HG02678 (cell line): ENCODE measurements around the gene B4GALT7.
"Not testable (repeated sequence)": the region's sequence is repeated elsewhere in the genome, so short reads cannot be mapped to it uniquely, and the experiment has no call there.

Source experiments
- ATAC-seq: cut with Tn5 transposase; IDR thresholded peaks from one replicate; pipeline ENCODE4 v1.9.1; 2021; ENCODE audit warnings: mild to moderate bottlenecking, moderate library complexity; ENCODE audit not compliant: unreplicated experiment

The B4GALT7 gene, protein sequence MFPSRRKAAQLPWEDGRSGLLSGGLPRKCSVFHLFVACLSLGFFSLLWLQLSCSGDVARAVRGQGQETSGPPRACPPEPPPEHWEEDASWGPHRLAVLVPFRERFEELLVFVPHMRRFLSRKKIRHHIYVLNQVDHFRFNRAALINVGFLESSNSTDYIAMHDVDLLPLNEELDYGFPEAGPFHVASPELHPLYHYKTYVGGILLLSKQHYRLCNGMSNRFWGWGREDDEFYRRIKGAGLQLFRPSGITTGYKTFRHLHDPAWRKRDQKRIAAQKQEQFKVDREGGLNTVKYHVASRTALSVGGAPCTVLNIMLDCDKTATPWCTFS

DNA sequence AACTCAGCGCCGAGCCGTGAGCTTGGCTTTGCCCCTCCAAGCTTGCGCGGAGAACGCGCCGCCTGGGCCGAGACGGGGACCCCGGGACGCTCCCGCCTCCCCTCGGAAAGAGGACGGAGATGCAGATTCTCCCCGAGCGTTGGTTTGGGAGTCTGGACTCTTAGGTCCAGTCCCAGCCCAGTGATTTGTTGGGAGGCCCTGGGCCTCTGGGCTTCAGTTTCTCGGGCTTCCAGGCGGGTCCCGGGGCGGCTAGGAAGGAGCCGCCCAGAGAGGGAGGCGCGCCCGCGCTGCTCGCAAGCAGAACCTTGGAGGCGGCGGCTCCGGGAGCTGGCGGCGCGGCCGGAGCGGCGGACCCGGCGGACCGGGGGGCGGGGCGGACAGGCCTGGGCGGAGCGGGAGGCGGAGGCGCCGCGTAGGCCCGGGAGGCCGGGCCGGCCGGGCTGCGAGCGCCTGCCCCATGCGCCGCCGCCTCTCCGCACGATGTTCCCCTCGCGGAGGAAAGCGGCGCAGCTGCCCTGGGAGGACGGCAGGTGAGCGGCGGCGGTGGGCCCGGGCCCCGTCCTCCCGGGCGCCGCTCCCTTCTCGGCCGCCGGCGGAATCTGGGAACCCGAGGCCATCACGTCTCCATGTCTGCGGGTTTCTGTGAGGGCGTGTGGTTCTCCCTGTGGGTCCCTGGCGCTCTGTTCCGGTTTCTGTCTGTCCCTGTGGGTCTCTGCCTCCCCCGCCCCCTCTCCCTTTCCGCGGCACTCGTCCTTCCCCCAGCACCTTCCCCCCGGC, at the start of gene B4GALT7:
Gene B4GALT7, plus strand, starts transcription at position 402 of the 777 bp plus-strand sequence. Its CDS starts 79 bp downstream, at position 481.
- peak; percentile 90 for ATAC-seq

DNA sequence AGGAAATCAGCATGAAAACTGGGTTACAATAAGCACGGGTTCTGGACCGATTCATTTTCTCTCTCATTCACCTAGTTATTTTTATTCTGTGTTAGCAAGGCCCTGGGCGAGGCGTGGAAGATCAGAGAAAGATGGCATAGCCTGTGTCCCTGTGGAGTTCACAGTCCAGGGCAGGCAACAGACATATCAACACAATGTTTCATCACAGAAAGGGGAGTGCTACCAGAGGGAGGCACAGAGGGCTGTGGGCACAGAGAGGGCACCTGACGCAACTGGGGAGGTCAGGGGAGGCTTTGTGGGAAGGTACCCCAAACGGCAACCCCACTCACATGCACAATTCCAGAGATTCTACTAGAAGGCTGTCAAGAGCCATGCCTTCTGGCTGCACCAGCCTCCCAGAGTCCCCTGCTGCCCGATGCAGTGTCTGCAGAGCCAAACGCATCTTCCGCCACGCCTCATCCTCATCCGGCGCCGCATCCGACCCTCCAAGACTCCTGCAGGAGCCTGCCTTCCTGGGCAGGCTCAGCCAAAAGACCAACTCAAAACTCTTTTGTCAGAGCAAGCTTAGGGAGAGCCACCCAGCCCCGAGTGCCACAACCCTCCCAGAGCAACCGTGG, 47.0 kb upstream of the B4GALT7 start:
- no peak for ATAC-seq

DNA sequence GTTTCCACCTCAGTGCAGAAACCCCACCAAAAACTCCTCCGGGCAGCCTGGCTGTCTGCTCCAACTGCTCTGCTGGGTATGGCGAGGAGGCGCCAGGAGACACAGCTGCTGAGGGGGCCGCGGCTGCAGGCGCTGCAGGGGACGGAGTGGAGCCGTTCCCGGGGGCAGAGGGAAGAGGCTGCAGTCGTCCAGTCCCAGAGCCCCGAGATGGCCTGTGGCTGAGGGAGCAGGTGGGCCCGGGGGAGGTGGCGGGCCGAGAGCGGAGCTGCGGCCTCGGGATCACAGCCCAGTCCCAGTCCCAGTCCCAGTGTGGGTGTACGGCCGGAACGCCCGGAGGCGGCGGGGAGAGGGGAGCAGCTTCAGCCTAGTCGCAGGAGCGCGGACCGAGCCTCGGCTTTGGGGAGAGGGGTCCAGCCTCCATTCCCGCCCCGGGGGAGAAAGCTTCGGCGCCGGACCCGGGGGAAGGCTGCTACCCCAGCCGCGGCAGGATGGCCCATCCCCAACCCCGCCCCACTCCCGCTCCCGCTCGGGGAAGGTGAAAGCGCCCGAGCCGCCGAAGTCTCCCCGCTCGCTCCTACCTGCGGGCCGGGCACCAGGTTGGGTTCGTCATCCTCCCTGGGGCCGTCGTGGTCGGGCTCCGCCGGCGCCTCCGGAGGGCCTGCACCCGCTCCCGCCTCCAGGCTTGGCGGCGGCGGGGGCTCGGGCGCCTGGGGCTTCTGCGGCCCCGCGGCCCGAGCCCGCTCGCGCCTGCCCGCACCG, 46.1 kb upstream of the B4GALT7 start:
- ATAC-seq = peak; percentile 40

DNA sequence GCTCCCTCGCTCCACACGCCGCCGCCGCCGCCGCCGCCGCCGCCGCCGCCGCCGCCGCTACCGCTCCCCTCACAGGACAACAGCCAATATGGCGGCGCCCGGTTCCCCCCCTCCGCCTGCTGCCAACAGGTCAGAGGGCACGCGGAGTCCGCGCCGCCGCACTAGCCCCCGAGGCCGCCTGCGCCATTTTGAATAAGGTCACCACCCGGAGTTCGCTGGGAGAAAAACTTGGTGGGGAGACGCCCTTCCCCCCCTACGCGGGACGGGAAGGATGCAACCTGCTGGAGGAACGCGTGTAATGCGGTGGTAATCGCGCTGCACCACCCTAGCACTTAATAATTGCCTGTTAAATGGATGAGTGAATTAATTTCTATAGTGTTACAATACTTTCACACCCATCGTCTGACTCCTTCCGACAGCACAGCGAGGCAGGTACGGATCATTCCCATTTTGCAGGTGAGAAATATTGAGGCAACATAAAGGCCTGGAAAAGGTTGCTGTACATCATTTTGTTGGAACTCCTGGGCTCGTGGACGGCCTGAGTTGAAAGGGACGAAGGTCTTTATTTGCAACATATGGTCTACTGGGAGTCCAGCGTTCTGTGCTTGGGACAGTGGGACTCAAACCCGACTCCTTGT, 45.3 kb upstream of the B4GALT7 start, which contains the start of gene FAM193B:
Gene FAM193B, minus strand, starts transcription at position 90 of the 638 bp plus-strand sequence. CDS start 105 bp downstream, outside the sequence.
- peak; percentile 91 for ATAC-seq

DNA sequence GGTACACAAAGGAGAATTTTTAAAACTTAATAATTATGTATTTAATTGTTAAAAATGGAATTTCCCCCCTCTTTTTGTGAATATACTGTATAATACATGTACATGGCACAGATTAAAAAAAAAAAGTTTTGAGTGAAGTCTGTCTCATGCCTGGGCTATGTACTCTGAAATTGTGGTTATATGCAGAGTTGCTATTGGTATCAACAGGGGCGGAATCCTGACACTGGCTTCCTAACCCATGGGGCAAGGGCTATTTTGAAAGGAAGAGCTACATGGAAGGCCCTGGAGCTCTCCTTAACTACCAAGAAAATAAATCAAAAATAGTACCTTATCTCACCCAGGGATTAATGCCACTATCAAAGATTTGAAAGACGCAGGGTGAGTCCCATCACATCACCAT, 44.7 kb upstream of the B4GALT7 start:
- no peak for ATAC-seq

DNA sequence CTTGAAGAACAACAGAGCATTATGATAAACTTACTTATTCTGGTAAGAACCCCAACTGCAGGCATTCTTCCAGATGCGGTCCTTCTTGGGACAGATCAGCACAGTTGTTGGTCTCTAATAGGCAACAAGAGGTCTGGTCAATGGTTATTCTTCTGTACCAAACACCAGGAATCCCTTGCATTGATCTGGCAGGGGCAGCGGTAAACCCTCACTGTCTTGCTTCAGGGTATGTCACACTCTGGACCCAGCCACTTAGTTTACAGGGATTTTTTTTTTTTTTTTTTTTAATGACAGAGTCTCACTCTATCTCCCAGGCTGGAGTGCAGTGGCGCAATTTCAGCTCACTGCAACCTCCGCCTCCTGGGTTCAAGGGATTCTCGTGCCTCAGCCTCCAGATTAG, 44.3 kb upstream of the B4GALT7 start:
- ATAC-seq = no peak

DNA sequence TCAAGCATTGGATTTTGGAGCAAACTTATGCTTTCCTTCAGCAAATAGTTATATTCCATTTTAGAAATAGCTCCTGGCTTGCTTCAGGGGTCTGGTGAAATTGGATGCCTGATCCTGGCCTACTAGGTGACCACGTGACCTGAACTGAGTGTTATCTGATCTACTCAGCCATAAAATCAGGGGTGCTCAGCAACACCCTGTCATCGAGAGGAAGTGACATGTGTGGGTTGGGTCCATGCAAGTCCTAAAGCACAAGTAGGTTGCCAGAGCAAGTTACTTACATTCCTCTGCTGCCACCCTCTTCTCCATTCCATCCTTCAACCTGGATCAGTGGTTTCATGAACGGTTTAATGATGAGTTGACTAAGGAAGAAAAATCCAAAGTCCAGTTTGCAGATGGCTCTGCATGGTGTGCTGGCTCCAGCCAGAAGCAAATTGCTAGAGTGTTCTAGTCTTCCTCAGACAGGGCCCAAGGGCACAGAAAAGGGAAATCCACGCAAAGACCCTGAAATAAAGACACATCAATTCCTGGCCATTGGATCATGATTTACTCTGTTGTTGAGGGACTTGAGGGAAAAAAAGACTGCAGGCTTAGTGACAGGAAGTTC, 42.8 kb upstream of the B4GALT7 start:
- no peak for ATAC-seq

DNA sequence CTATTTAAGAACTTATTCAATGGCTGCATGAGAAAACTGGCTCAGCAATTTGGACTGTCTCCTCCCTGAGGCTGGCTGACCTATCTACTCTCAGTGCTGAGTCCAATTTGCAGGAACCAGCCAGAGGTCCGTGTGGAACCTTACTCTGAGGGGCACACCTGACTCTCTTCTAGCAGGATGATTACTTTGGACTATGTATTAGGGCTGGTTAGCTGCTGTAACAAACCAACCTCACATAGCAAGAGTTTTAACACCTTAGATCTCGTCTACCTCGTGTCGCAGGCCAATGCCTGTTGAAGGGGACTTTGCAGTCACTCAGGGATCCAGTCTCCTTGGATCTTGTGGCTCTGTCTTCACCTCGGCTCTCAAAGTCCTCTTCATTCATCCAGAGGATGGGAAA, 42.1 kb upstream of the B4GALT7 start:
- no peak for ATAC-seq

DNA sequence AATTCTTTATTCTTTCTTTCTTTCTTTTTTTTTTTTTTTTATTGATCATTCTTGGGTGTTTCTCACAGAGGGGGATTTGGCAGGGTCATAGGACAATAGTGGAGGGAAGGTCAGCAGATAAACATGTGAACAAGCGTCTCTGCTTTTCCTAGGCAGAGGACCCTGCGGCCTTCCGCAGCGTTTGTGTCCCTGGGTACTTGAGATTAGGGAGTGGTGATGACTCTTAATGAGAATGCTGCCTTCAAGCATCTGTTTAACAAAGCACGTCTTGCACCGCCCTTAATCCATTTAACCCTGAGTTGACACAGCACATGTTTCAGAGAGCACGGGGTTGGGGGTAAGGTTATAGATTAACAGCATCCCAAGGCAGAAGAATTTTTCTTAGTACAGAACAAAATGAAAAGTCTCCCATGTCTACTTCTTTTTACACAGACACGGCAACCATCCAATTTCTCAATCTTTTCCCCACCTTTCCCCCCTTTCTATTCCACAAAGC, 40.4 kb upstream of the B4GALT7 start:
- ATAC-seq = not testable (repeated sequence)

DNA sequence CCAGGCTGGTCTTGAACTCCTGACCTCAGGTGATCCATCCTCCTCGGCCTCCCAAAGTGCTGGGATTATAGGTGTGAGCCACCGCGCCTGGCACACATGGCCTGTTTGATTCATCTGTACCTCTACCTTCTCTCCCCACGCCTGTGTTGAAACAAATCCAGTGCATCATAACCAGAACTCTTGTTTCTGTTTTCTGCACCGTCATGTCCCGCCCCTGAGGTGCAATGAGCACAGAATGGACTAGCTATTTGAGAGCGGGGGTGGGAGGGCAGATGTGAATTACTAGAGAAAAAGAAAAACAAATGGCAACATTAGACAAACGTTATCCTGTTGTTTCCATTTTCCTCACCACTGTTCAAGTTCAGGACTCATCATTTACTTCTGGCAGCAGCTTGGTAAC, 34.9 kb upstream of the B4GALT7 start:
- no peak for ATAC-seq

DNA sequence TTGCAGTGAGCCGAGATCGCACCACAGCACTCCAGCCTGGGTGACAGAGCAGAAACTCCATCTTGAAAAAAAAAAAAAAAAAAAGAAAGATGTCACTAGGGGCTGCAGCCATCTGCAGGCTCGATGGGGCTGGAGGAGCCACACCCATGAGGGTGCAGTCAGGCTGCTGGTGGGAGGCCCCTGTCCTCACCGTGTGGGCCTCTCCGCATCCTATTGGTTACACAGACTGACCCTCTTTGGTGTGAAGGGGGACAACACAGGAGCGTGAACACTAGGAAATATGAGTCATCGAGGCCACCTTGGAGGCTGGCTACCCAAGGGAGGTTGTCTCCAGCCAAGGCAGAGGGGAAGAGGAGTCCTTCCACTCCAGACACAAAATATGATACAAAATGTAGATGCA, 31.6 kb upstream of the B4GALT7 start:
- no peak for ATAC-seq

DNA sequence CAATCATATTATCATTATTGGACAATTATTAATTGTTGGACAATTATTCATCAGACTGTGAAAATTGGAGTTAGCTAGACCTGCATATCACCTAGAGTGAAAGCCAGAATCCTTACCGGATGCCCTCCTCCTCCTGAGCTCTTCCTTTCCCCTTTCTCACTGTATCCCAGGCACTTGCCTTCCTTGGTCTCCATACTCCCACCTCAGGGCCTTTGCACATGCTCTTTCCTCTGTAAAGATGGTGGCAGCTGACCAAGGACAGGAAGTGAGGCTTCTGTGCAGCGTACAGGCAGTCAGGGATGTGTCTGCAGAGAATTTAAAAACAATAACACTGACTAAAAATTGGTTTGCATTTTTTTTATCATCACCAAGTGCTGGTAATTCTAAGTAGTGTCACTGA, 30.0 kb upstream of the B4GALT7 start:
- no peak for ATAC-seq

DNA sequence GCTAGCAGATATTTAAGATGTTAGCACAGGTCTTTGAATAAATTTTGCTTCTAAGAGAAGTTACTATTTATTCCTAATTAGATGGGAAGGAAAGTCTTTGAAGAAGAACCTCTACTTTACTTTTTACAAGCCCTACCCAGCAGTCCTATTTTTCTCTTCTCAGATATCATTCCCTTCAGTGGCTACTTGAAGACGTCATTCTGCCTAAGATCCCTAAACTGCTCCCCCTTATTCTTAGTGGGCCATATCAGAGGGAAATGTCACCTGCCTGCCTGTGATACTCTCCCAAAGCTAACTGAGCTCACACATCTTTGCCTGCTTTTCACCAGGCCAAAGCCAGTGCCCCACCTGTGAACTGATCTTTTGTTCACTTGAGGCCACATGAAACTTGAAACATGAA, 24.4 kb upstream of the B4GALT7 start:
- no peak for ATAC-seq

DNA sequence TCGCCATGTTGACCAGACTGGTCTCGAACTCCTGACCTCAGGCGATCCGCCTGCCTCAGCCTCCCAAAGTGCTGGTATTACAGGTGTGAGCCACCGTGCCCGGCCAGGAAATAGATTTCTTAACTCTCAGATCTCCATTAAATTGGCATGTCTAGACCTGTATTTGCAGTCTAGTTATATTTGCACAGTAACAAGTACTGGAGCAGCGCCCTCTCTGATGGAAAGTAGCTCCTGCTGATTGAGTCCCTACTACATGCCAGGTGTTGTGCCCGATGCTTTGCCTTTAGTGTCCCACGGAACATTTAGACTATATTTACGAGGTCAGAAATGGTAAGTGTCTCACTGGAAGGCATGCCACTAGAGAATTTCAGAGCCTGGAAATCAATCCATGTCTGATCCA, 23.8 kb upstream of the B4GALT7 start:
- ATAC-seq = no peak

DNA sequence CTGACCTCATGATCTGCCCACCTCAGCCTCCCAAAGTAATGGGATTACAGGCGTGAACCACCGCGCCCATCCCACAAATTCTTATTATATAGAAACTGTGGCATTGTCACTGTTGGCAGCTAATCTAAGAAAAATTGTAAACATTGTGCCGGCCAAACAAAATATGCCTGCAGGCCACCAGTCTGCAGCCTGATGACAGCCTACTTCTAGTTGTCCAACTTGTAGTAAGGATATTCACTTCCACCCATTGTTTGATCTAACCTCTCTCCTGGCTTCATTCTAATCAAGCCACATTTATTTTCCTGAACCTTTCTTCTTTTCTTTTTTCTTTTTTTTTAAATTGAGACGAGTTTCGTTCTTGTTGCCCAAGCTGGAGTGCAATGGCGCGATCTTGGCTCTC, 21.6 kb upstream of the B4GALT7 start:
- ATAC-seq = no peak

DNA sequence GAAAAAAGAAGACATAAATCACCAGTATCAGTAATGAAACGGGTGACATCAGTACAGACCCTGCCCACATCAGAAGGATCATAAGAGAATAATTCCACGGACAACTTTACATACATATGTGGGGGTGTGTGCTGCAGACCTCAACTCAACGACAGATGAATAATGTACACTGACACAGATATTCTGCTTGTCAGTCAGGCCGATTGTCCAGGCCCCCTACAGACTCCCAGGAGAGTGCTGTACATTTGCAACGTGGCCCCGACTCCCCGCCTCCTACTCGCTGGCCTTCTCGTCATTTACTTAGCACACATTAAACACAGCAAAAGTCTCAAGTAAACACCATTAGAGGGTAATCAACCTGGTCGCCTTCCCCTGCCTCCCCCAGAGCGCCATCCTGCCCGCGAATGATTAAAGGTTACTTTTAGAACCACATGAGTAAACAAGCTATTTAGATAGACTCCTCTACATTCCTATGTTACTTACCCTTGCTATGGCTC, 11.5 kb upstream of the B4GALT7 start:
- no peak for ATAC-seq

DNA sequence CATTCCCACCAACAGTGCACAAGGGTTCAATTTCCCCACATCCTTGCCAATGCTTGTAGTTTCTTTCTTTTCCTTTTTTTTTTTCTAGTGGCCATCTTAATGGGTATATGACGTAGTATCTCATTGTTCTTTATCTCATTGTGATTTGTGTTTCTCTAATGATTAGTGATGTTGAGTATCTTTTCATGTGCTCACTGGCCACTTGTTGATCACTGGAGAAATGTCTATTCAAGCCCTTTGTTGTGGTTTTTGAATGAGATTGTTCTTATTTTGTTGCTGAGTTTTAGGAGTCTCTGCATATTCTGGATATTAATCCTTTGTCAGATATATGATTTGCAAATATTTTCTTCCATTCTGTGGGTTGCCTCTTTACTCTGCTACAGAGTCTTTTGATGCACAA, 9.5 kb upstream of the B4GALT7 start:
- ATAC-seq = no peak

DNA sequence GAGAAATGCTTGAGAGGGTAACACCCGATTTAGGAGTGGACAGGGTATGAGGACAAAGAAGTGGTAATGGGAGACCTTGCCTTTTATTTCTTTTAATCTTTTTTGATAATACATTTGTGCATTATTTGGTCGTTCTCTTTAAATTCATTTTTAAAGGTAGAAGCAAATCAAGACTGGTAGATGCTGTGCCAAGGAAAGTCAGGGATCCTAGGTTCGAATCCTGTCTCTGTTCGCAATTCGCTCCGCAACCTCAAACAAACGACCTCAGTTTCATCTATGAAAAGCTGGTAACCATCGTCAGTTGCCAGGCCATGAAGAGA, 8.3 kb upstream of the B4GALT7 start:
- ATAC-seq = no peak

DNA sequence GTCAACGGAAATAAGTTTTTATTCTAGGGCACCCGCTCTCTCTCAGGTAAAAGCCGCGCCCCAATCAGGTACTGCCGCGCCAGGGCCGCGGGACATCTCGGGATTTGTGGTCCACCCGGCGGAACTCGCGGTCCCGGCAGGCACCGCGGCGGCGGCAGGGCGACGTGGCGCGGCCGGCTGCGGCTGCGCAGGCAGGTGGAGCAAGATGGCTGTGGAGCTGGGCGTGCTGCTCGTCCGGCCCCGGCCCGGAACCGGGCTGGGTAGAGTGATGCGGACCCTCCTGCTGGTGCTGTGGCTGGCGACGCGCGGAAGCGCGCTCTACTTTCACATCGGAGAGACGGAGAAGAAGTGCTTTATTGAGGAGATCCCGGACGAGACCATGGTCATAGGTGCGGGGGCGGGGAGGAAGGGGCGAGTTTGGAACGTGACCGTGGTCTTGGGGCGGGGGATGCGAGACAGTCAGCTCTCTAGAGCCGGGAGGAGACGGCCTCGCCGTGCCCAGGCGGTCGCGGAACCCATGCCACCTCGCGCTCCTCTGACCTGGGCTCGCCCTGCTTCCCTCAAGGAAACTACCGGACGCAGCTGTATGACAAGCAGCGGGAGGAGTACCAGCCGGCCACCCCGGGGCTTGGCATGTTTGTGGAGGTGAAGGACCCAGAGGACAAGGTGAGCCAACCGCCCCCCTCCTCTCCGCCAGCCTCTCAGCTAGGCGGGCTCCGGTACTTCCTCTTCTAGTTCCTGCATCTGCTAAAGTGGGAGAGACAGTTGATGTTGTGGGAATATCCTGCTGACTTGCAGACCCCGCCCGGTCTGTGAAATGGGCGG, 7.7 kb upstream of the B4GALT7 start, which contains the start of gene TMED9:
Gene TMED9, plus strand, starts transcription at position 194 of the 825 bp plus-strand sequence. Its CDS starts 12 bp downstream, at position 206.
- ATAC-seq = peak; percentile 97
